Panc1 (cell line): ENCODE measurements around the gene MPRIP.

ENCODE experiments used
- CTCF ChIP-seq: fragments of 450-650 bp; IDR thresholded peaks from 2 replicates; pipeline ENCODE4 v1.5.1; 2017; ENCODE audit warnings: mild to moderate bottlenecking
- POLR2AphosphoS5 ChIP-seq: IDR thresholded peaks from 2 replicates; pipeline ENCODE4 v1.6.1; 2012; ENCODE audit warnings: mild to moderate bottlenecking, low read depth, low read length, moderate library complexity
- REST ChIP-seq, 2 experiments: IDR thresholded peaks; 2 replicates each; pipeline ENCODE4 v1.6.1; 2011 to 2012; ENCODE audit warnings: low read depth in 2 of 2, control low read depth in 1 of 2, low read length in 1 of 2, mild to moderate bottlenecking in 1 of 2, moderate library complexity in 1 of 2; ENCODE audit not compliant: insufficient read depth in 1 of 2
- SIN3A ChIP-seq: IDR thresholded peaks from 2 replicates; pipeline ENCODE4 v1.6.1; 2012; ENCODE audit warnings: low read depth, mild to moderate bottlenecking, low read length, moderate library complexity, borderline replicate concordance; ENCODE audit not compliant: insufficient read depth
- TCF7L2 ChIP-seq: IDR thresholded peaks from 2 replicates; pipeline ENCODE4 v1.6.1; 2011; ENCODE audit warnings: mild to moderate bottlenecking, low read depth, low read length, inconsistent platforms

GRCh38 chr17:17144061-17144460 is 101.8 kb downstream of the MPRIP start:
- TF ChIP-seq CTCF (no peak), POLR2AphosphoS5 (no peak), REST (IDR thresholded peaks at IDR 0.05; ENCODE audit: insufficient read depth in 1 of 2, low read depth in 2 of 2, low read length in 1 of 2) (no peak), TCF7L2 (no peak), SIN3A (no peak)
